ENCODE results near the gene MCCC1.

DNA sequence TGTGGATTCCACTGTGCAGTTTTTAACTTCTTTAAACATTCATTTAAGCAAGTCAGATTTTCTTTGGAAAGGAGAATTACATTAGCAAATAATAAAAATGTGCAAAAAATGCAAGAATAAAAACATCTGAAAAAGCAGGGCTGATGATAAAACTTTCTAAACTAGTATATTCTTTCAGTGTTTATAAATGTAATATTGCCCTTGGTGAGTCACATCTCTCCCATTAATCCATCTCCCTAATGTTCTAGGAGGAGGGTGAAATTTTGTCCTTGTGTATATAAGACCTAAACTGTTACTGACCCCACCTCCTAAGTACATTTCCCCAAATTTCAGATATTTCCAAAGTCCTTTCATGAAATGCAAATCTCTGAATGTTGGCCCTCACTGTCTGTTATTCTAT, 90.5 kb downstream of the MCCC1 start:
- no peak for TF ChIP-seq POLR2AphosphoS5 (IDR thresholded peaks at IDR 0.05)
- TF ChIP-seq EP300 (IDR thresholded peaks at IDR 0.05): no peak
- TF ChIP-seq POLR2A (IDR thresholded peaks at IDR 0.05): no peak
- TF ChIP-seq, protein P1, sequence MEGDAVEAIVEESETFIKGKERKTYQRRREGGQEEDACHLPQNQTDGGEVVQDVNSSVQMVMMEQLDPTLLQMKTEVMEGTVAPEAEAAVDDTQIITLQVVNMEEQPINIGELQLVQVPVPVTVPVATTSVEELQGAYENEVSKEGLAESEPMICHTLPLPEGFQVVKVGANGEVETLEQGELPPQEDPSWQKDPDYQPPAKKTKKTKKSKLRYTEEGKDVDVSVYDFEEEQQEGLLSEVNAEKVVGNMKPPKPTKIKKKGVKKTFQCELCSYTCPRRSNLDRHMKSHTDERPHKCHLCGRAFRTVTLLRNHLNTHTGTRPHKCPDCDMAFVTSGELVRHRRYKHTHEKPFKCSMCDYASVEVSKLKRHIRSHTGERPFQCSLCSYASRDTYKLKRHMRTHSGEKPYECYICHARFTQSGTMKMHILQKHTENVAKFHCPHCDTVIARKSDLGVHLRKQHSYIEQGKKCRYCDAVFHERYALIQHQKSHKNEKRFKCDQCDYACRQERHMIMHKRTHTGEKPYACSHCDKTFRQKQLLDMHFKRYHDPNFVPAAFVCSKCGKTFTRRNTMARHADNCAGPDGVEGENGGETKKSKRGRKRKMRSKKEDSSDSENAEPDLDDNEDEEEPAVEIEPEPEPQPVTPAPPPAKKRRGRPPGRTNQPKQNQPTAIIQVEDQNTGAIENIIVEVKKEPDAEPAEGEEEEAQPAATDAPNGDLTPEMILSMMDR (IDR thresholded peaks at IDR 0.05): no peak
